Duodenal mucosa (tissue), 2 donors: ENCODE data around the gene CTTNBP2NL.
"Not testable (repeated sequence)": the region's sequence is repeated elsewhere in the genome, so short reads cannot be mapped to it uniquely, and the experiment has no call there.

Experiments used
- H3K27ac ChIP-seq: one replicate; pipeline ENCODE4 v1.7.0; 2013; ENCODE audit warnings: low read depth, low read length
- H3K27me3 ChIP-seq, 2 donors: one replicate each; pipeline ENCODE4 v1.7.0; 2013; ENCODE audit warnings: low read length in 2 of 2, control low read depth in 1 of 2; ENCODE audit not compliant: insufficient read depth in 2 of 2, control insufficient read depth in 1 of 2
- H3K36me3 ChIP-seq, 2 donors: one replicate each; pipeline ENCODE4 v1.7.0; 2013; ENCODE audit warnings: low read length in 2 of 2, control low read depth in 1 of 2; ENCODE audit not compliant: insufficient read depth in 2 of 2, control insufficient read depth in 1 of 2
- H3K4me1 ChIP-seq, 2 donors: one replicate each; pipeline ENCODE4 v1.7.0; 2013; ENCODE audit warnings: low read length in 2 of 2, control low read depth in 1 of 2; ENCODE audit not compliant: insufficient read depth in 2 of 2, control insufficient read depth in 1 of 2
- H3K4me3 ChIP-seq, 2 donors: one replicate each; pipeline ENCODE4 v1.7.0; 2013; ENCODE audit warnings: low read length in 2 of 2, low read depth in 1 of 2
- H3K9ac ChIP-seq, 2 donors: one replicate each; pipeline ENCODE4 v1.7.0; 2013; ENCODE audit warnings: low read length in 2 of 2, low read depth in 1 of 2
- H3K9me3 ChIP-seq, 2 donors: one replicate each; pipeline ENCODE4 v1.7.0; 2013; ENCODE audit warnings: low read length in 2 of 2, control low read depth in 1 of 2; ENCODE audit not compliant: control insufficient read depth in 1 of 2

The CTTNBP2NL gene

DNA sequence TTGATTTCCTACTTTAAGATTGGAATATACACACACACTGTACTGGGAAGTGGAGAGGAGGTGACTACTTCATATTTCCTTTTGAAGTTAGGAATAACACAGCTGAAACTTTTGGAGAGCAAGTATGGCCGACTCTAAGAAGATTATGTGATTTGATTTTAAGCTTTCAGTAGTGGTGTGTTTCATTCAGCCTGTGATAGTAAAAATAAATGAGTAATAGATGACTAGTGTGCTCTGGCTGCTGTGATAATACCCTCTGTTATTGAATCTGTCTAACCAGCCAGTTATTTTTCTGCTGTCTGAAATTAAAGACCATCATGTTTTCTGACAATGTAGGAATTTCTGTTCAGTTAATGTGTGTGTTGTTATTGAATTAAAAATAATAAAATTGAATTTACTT lies 48.3 kb downstream of the CTTNBP2NL start:
- Histone ChIP-seq H3K27ac (no peak overlapping the region), H3K4me1 (no peaks in the 10 kb centered on the region), H3K27me3 (no peaks in the 10 kb centered on the region)

DNA sequence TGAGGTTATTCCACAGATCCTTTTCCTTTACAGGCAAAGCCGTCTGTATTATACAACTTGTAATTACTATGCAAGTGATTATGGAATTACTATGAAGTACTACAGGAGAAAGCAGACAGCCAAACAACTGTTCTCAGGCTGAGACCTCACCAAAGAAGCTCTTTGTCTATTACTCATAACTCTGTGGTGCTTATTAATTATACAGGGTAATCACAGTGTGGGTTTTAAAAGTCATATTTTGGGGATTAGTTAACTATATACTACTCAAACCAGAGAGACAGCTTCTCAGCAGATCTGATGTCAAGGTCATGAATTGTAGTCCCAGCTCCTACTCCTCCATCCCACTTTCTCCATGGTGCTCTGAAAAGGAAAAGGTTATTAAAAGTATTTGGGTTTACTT lies 49.6 kb downstream of the CTTNBP2NL start:
- H3K4me3 ChIP-seq = no peak overlapping the region
- H3K27ac ChIP-seq = no peak overlapping the region
- H3K9me3 ChIP-seq = no peaks in the 10 kb centered on the region
- no peak overlapping the region for H3K9ac ChIP-seq
- H3K4me1 ChIP-seq = no peaks in the 10 kb centered on the region
- peaks cover 10 to 12% of the 10 kb centered on the region in 2 donors for H3K36me3 ChIP-seq
- no peaks in the 10 kb centered on the region for H3K27me3 ChIP-seq

More for the DNA sequence above, 48.3 kb downstream of the CTTNBP2NL start:
- Histone ChIP-seq H3K9ac (no peak overlapping the region), H3K36me3 (peaks cover 0 to 7% of the 10 kb centered on the region in 2 donors), H3K4me3 (no peak overlapping the region), H3K9me3 (no peaks in the 10 kb centered on the region)

DNA sequence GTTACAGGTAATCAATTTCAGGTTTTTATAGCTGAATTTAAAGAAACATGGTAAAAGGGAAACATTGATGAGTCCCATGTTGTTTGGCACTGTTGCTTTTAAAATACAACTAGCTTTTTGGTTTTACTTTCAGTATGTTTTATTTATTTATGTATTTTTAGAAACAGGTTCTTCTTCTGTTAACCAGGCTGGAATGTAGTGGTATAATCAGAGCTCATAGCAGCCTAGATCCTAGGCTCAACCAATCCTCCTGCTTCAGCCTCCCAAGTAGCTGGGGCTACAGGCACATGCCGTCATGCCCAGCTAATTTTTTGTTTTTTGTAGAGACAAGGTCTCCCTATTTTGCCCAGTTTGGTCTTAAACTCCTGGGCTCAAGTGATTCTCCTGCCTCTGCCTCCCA lies 50.4 kb downstream of the CTTNBP2NL start:
- H3K27ac ChIP-seq = no peak overlapping the region
- peaks cover 10 to 12% of the 10 kb centered on the region in 2 donors for H3K36me3 ChIP-seq
- H3K9ac ChIP-seq = no peak overlapping the region
- no peaks in the 10 kb centered on the region for H3K4me1 ChIP-seq
- H3K4me3 ChIP-seq = no peak overlapping the region
- H3K9me3 ChIP-seq = no peaks in the 10 kb centered on the region
- H3K27me3 ChIP-seq = no peaks in the 10 kb centered on the region

DNA sequence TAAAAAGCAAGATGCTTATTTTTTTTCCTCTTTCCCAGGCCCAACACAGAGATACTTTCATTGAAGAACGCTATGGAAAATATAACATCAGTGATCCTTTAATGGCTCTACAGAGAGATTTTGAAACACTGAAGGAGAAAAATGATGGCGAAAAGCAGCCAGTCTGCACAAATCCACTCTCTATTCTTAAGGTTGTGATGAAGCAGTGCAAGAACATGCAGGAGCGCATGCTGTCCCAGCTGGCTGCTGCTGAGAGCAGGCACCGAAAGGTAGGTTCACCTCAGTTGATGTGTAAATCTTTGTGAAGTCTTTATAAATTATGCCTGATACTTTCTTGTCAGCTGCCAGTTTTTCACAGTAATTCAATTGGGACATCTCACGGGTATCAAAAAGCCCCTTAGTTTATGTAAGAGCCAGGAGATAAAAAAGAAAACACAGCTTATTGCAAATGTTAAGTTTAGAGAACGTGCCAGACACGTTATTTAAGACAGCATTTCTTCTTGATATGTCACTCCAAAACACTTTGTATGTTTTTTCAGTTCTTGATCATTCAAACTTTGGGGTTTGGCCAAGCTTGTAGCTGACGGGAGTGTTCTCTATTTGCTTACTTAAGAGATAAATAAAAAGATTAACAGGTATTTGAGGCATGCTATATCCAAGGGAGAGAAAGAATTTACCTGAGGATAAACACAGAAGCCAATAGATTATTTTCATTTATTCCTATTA lies 53.1 kb downstream of the CTTNBP2NL start:
- H3K36me3 ChIP-seq = peaks cover 10 to 17% of the 10 kb centered on the region in 2 donors
- no peaks in the 10 kb centered on the region for H3K4me1 ChIP-seq
- no peak overlapping the region for H3K27ac ChIP-seq
- H3K4me3 ChIP-seq = no peak overlapping the region
- no peaks in the 10 kb centered on the region for H3K27me3 ChIP-seq
- no peak overlapping the region for H3K9ac ChIP-seq
- no peaks in the 10 kb centered on the region for H3K9me3 ChIP-seq

DNA sequence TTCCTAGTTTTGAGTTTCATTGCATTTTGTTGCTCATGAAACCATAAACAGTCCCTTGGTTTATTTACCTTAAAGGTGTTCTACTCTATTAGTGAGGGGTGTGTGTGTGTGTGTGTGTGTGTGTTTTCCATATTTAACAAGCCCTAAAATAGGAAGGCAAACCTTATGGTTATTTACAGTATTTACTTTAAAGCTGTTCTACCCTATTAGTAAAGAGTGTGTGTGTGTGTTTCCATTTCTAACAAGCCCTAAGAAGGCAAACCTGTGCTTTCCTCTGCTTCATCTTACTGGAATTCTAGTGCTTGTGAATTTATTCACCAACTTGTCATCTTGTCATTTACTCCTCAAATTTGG lies 53.6 kb downstream of the CTTNBP2NL start:
- H3K4me3 ChIP-seq = no peak overlapping the region
- H3K27ac ChIP-seq = no peak overlapping the region
- peaks cover 13 to 22% of the 10 kb centered on the region in 2 donors for H3K36me3 ChIP-seq
- no peaks in the 10 kb centered on the region for H3K27me3 ChIP-seq
- H3K9ac ChIP-seq = no peak overlapping the region
- no peaks in the 10 kb centered on the region for H3K9me3 ChIP-seq
- no peaks in the 10 kb centered on the region for H3K4me1 ChIP-seq

DNA sequence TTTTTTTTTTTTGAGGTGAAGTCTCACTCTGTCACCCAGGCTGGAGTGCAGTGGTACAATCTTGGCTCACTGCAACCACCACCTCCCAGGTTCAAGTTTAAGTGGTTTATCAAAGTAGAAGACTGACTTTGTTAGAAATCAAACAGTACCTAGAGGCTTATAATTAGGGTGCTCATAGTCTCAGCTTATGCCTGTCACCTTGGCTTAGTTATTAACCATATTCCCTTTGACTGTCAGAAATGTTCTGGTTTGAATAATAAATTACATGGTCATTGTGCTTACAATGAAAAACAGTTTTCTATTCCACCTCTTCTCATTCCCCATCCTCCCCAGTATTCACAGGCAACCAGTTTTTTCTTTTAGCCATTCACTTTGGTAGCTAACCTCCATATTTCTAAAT lies 54.8 kb downstream of the CTTNBP2NL start:
- peaks cover 16 to 33% of the 10 kb centered on the region in 2 donors for H3K36me3 ChIP-seq
- no peak overlapping the region for H3K27ac ChIP-seq
- no peaks in the 10 kb centered on the region for H3K4me1 ChIP-seq

DNA sequence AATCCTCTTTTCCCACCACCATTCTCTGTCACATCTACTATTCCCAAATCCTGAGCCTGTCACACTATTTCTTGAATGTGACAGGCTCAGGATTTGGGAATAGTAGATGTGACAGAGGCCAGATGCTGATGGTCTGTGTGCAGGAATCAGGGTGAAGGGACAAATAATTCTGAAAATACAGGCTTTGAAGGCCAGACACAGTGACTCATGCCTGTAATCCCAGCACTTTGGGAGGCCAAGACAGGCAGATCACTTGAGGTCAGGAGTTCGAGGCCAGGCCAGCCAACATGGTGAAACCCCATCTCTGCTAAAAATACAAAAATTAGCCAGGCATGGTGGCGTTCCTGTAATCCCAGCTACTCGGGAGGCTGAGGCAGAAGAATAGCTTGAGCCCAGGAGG lies 55.3 kb downstream of the CTTNBP2NL start:
- not testable (repeated sequence) for H3K27ac ChIP-seq
- H3K36me3 ChIP-seq = peaks cover 22 to 38% of the 10 kb centered on the region in 2 donors

More for the DNA sequence above, 54.8 kb downstream of the CTTNBP2NL start:
- Histone ChIP-seq H3K9me3 (no peaks in the 10 kb centered on the region), H3K27me3 (no peaks in the 10 kb centered on the region), H3K9ac (no peak overlapping the region), H3K4me3 (no peak overlapping the region)

DNA sequence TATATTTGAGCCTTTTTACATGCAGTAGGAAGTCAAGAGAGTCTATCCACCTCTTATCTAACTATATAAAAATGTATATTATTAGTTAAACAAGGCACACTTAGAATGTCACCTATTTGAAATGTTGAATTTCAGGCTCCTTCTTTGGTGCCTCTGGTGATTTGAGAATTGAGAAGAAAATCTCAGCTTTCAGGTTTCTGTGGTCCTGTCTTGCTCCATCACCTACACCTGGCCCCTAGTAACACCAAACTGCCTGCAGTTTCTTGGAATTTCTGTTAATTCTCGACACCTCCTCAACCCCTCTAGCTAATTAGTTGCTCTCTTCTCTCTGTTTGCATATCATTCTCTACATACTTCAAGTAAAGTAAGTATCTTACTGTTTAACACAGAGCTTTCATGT lies 57.9 kb downstream of the CTTNBP2NL start:
- H3K9me3 ChIP-seq = no peaks in the 10 kb centered on the region
- no peak overlapping the region for H3K4me3 ChIP-seq
- H3K36me3 ChIP-seq = peaks cover 37 to 51% of the 10 kb centered on the region in 2 donors
- H3K9ac ChIP-seq = no peak overlapping the region
- H3K27me3 ChIP-seq = no peaks in the 10 kb centered on the region
- no peaks in the 10 kb centered on the region for H3K4me1 ChIP-seq
- H3K27ac ChIP-seq = no peak overlapping the region

More for the DNA sequence above, 55.3 kb downstream of the CTTNBP2NL start:
- H3K27me3 ChIP-seq, H3K9ac ChIP-seq, H3K4me3 ChIP-seq, H3K9me3 ChIP-seq, H3K4me1 ChIP-seq: not testable (repeated sequence)

DNA sequence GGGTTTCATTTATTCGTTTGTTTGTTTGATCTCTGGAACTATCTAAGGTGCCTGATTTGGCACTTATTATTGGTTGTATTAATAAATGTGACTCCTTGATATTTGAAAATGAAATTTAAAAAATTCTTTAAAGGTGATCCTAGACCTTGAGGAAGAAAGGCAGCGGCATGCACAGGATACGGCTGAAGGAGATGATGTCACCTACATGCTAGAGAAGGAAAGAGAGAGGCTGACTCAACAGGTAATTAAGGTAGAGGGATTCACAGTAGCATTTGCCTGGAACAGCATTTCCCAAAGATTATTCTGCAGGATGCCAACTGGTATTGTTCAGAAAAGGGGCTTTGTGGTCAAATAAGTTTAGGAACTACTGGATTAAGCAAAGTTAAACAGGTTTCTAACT lies 58.3 kb downstream of the CTTNBP2NL start:
- no peaks in the 10 kb centered on the region for H3K27me3 ChIP-seq
- no peaks in the 10 kb centered on the region for H3K4me1 ChIP-seq
- H3K36me3 ChIP-seq = peaks cover 41 to 47% of the 10 kb centered on the region in 2 donors
- no peak overlapping the region for H3K27ac ChIP-seq
- H3K9ac ChIP-seq = no peak overlapping the region
- H3K4me3 ChIP-seq = no peak overlapping the region
- H3K9me3 ChIP-seq = no peaks in the 10 kb centered on the region

DNA sequence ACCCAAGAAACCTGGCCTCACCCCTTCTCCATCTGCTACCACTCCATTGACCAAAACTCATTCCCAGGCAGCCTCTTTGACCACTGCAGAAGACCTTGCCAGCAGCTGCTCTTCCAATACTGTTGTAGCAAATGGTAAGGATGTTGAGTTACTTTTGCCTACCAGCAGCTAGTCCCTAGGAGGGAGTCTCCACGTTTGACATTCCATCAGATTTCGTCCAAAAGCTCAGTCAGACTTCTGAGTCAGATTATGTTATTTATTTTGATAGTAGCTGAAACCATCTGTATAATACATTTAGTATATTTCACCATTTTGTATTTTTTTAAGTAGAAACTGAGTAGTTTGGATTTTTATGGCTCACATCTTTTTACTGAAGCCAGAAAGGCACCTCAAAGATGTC lies 61.2 kb downstream of the CTTNBP2NL start:
- Histone ChIP-seq H3K9me3 (no peaks in the 10 kb centered on the region), H3K27me3 (no peaks in the 10 kb centered on the region), H3K4me3 (no peak overlapping the region), H3K36me3 (peaks cover 31 to 41% of the 10 kb centered on the region in 2 donors), H3K9ac (no peak overlapping the region), H3K27ac (no peak overlapping the region), H3K4me1 (peaks cover 0 to 4% of the 10 kb centered on the region in 2 donors)
